Stimulated activated CD4-positive, alpha-beta T cell treated with anti-CD3 and anti-CD28 coated beads, Interleukin-15, amount 100 ng/mL, for 1 hour (primary cell): Measurements from ENCODE around the gene RPRML.
"Not testable (repeated sequence)": the region's sequence is repeated elsewhere in the genome, so short reads cannot be mapped to it uniquely, and the experiment has no call there.

Source experiments
- DNase-seq, 2 donors: peaks; one replicate each; pipeline ENCODE4 v3.0.0-alpha.2; 2020; ENCODE audit warnings: low read depth in 1 of 2, low spot score in 1 of 2

Gene RPRML

GRCh38 chr17:46979147-46979863 is at the start of gene RPRML:
Gene RPRML (minus strand): TSS chr17:46979253. CDS start chr17:46979007, 246 bp downstream.
- DNase-seq: no peak

- DNase-seq: not testable (repeated sequence)
Observed at GRCh38 chr17:47016966-47017365, 37.9 kb upstream of the RPRML start.

- DNase-seq: no peak
Observed at GRCh38 chr17:47013341-47013740, 34.3 kb upstream of the RPRML start.

- DNase-seq: no peak
Observed at GRCh38 chr17:47012457-47012856, 33.4 kb upstream of the RPRML start.

GRCh38 chr17:47009759-47010594 is 30.9 kb upstream of the RPRML start:
- DNase-seq: no peak

- DNase-seq: no peak
Observed at GRCh38 chr17:47004906-47005305, 25.9 kb upstream of the RPRML start.

GRCh38 chr17:47003864-47004263 is 24.8 kb upstream of the RPRML start:
- not testable (repeated sequence) for DNase-seq

DNA sequence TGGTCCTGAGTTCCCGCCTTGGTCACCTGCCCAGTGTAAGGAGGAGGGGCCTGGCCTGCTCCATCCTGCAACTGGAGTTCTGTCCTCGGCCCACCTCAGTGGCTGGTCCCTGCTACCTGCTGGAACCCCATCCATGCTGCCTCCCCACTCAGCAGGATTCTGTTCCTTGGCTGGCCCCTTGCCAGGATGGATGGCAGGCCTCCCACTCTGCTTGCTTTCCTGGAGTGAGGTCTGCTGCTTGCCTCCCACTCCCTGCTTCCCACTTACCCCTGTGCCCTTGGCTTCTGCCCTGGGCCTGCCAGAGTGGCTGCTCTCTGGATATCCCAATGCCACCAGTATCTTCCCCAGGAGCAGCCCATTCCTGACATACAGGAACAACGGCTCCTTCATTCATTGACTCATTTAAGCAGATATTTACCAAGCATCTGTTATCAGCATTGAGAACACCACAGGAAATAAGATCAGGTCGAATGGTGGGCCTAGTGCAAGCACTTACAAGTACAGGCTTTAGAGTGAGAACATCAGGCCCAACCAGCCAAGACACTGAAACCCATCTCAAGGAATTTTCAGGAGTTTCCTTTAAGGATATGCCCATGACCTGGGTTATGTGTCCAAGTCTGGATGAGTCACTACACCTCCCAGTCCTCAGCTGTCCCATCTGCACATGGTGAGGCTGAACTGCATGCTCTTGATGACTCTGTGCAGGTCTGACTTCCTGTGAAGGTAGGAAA is 17.0 kb upstream of the RPRML start:
- no peak for DNase-seq

GRCh38 chr17:46994993-46995392 is 15.9 kb upstream of the RPRML start:
- DNase-seq: no peak

GRCh38 chr17:46991617-46992016 is 12.6 kb upstream of the RPRML start:
- DNase-seq: no peak

DNA sequence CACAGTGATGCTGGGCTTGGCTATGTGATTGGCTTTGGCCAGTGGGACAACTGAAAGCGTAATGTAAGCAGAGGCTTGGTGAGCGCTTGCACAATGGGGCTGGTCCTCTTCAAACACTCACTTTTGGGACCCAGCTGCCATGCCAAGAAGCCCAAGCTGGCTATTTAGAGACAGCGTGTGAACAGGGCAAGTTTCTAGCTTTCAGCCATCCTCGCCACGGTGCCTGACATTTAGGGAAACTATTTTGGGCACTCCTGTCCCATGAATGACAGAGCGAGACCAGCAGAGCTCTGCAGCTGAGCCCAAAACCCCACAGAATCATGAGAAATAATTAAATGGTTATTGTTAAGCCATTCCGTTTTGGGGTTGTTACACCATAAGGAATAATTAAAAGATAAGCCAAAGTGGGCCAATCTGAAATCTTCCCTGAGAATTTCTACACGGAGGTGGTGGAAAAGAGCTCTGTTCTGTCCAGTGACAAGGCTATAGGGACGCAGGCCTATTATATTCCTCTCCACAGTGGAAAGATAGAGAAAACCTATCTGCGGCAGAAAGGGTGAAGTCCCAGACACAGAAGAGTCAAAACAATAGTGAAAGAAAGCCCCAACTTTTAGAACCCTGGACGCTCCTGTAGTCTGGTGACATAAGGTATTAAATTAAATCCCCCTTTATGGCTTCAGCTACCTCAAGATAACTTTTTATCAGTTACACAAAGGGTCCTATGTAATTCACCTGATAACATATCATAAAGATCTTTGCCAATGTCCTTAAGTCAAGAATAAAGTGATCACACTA is 10.8 kb upstream of the RPRML start:
- no peak for DNase-seq

DNA sequence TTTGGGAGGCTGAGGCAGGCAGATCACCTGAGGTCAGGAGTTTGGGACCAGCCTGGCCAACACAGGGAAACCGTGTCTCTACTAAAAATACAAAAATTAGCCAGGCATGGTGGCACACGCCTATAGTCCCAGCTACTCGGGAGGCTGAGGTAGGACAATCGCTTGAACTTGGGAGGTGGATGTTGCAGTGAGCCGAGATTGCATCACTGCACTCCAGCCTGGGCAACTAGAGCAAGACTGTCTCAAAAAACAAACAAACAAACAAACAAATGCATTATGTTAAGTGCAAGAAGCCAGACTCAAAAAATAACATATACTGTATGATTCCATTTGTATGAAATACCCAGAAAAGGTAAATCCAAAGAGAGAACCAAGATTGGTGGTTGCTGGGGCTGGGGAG is 8.9 kb upstream of the RPRML start:
- DNase-seq: not testable (repeated sequence)

GRCh38 chr17:46986366-46986765 is 7.3 kb upstream of the RPRML start:
- no peak for DNase-seq

- DNase-seq: no peak
Observed at GRCh38 chr17:46984892-46985291, 5.8 kb upstream of the RPRML start.

DNA sequence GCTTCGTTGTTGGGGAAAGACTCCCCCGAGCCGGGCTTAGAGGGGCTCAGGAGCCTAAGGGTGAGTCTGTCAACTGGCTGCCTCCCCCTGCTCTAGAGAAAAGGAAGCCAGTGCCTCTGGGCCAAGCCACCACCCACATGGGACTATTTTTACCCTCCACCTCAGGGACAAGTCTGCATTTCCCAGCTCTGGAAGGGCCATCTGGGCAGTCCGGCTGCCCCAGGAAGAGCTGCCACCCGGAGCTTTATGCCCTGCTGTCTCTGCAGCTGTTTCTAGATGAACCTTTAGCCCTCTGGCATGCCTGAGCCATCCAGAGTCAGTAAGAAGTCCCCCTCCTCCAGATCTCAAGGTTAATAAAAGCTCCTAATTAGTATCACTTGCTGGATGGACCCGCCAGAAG is 5.3 kb upstream of the RPRML start:
- DNase-seq: no peak

GRCh38 chr17:46983782-46984181 is 4.7 kb upstream of the RPRML start:
- no peak for DNase-seq

- DNase-seq: no peak
Observed at GRCh38 chr17:46982577-46982976, 3.5 kb upstream of the RPRML start.

DNA sequence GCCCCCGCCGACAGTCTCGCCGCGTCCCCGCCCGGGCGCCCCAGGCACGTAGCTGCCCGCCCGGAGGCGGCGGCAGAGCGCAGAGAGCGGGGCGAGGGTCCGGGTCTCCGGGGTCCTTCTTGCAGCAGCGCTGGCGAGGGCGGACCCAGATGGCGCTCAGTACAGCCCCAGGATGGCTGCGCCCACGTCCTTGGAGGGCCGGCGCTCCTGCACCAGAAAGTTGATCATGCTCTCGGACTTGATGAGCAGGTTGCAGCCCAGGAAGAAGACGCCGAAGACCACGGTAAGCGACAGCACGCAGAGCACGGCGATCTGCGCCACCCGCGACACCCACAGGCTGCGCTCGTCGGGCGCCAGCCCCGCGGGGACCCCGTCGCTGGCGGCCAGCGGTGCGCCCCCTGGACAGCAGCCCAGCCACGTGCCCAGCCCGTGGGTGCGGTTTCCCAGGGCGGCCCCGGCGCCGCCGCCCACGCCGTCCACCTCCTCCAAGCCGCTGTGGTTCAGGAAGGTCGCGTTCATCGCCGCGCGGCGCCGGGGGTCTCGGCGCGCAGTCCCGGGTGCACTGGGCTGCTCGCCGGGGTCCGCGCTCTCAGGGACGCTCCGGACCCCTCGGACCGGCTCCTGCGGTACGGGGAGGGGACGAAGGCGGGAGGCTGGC is 435 bp downstream of the RPRML start:
- DNase-seq: no peak

DNA sequence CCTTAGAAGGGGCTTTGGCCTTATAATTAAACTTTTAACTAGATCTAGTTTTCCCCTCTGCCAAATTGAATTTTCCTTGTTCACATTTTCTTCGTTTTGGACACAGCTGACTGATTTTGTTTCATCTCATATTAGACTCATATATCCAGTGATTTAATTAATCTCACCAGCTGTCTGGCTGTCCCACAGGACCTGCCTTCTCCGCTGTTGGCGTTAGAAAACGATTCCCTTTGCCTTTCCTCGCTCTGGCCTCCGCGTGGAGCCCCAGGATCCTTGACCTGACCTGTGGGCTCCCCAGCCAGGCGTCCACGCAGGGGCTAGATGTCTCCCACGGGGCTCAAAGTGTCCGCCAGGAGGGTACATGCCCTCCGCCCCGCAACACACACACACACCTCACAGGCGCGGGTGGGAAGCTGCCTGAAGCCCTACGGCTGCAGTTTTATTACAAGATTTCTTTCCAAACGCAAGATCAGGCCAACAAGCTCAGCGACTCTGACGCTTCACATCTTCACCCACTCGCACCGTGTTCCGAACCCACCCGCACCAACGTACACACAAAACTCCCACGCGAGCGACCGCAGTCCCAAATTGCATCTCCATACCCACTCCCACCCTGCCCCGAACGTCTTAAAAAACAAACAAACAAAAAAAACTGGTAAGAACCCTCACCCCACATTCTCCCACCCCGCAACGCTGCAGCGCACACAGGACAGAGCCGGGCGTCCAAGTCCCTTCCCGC is 1.1 kb downstream of the RPRML start:
- no peak for DNase-seq

GRCh38 chr17:46977348-46977747 is 1.7 kb downstream of the RPRML start:
- DNase-seq: no peak
